ENCODE data around the gene GABRR1. TPM values are rescaled to one million over a fixed set of nuclear protein-coding genes. Genes with fewer than 3 reads are reported as not detected.

Gene GABRR1
- total and polyA plus RNA-seq, 10 donors: not detected

- H3K4me1 ChIP-seq: no peaks in the 10 kb centered on the region
- 94 to 99% (median 96%) methylated on average over 5 of the region's 5 CpGs for WGBS, 5 donors
- DNase-seq: no peak
- H3K27me3 ChIP-seq (replicated peaks in 1 of 7): no peaks in the 10 kb centered on the region
- TF ChIP-seq POLR2A (IDR thresholded peaks at IDR 0.05): no peak
- no peak for TF ChIP-seq POLR2AphosphoS5 (IDR thresholded peaks at IDR 0.05)
- TF ChIP-seq CTCF (IDR thresholded peaks at IDR 0.05 in 8 of 11, conservative IDR thresholded peaks at IDR 0.05 in 3 of 11): no peak
- intact Hi-C loops (cut with DNase I; ENCODE audit: low total_unique reads): no loop called here
- H3K27ac ChIP-seq: no peak overlapping the region
- no peak overlapping the region for H3K4me3 ChIP-seq
- H3K9me3 ChIP-seq: no peaks in the 10 kb centered on the region
- H3K36me3 ChIP-seq: no peaks in the 10 kb centered on the region
Observed at GRCh38 chr6:89187504-89187903, 29.7 kb downstream of the GABRR1 start.

- DNase-seq: no peak
- intact Hi-C loops (cut with DNase I; ENCODE audit: low total_unique reads): no loop called here
- 91 to 100% (median 98%) methylated on average over 2 of the region's 2 CpGs for WGBS, 5 donors
- TF ChIP-seq CTCF (IDR thresholded peaks at IDR 0.05 in 8 of 11, conservative IDR thresholded peaks at IDR 0.05 in 3 of 11) (no peak), POLR2AphosphoS5 (IDR thresholded peaks at IDR 0.05) (no peak), POLR2A (IDR thresholded peaks at IDR 0.05) (no peak)
- Histone ChIP-seq H3K27me3 (replicated peaks in 1 of 7) (no peaks in the 10 kb centered on the region), H3K36me3 (no peaks in the 10 kb centered on the region), H3K4me3 (no peak overlapping the region), H3K9me3 (no peaks in the 10 kb centered on the region), H3K27ac (no peak overlapping the region), H3K4me1 (no peaks in the 10 kb centered on the region)
Observed at GRCh38 chr6:89186762-89187161, 30.4 kb downstream of the GABRR1 start.

GRCh38 chr6:89184344-89184743, 32.8 kb downstream of the GABRR1 start:
- no peak for TF ChIP-seq POLR2AphosphoS5 (IDR thresholded peaks at IDR 0.05)
- no peak for TF ChIP-seq POLR2A (IDR thresholded peaks at IDR 0.05)
- no peak for TF ChIP-seq CTCF (IDR thresholded peaks at IDR 0.05 in 8 of 11, conservative IDR thresholded peaks at IDR 0.05 in 3 of 11)
- Histone ChIP-seq H3K27ac (no peak overlapping the region), H3K36me3 (no peaks in the 10 kb centered on the region), H3K9me3 (no peaks in the 10 kb centered on the region), H3K4me3 (no peak overlapping the region), H3K4me1 (no peaks in the 10 kb centered on the region), H3K27me3 (replicated peaks in 1 of 7) (no peaks in the 10 kb centered on the region)
- DNase-seq: no peak
- WGBS, 5 donors: 68 to 94% (median 86%) methylated on average over 9 of the region's 9 CpGs
- intact Hi-C loops (cut with DNase I; ENCODE audit: low total_unique reads): no loop called here

- Histone ChIP-seq H3K36me3 (no peaks in the 10 kb centered on the region), H3K4me1 (no peaks in the 10 kb centered on the region), H3K9me3 (no peaks in the 10 kb centered on the region), H3K27ac (no peak overlapping the region), H3K27me3 (replicated peaks in 1 of 7) (no peaks in the 10 kb centered on the region), H3K4me3 (no peak overlapping the region)
- WGBS, 5 donors: 46 to 93% (median 47%) methylated on average over 2 of the region's 2 CpGs
- intact Hi-C loops (cut with DNase I; ENCODE audit: low total_unique reads): no loop called here
- TF ChIP-seq CTCF (IDR thresholded peaks at IDR 0.05 in 8 of 11, conservative IDR thresholded peaks at IDR 0.05 in 3 of 11): no peak
- no peak for TF ChIP-seq POLR2AphosphoS5 (IDR thresholded peaks at IDR 0.05)
- no peak for DNase-seq
Observed at GRCh38 chr6:89183294-89183693, 33.9 kb downstream of the GABRR1 start.
